Measurements from ENCODE around the gene ZNF329. TPM values are rescaled to one million over a fixed set of nuclear protein-coding genes. Genes with fewer than 3 reads are reported as not detected.

The ZNF329 gene
- total RNA-seq, 1 experiment from 2014 or later, result 1.7 TPM

- CTCF ChIA-PET, result interaction anchor here (1.0 kb wide), 1 partner anchor 36 kb away, joined by 3 read pairs; no protein-coding TSS in a partner anchor
- no peak within 1 kb of the TSS for H2AFZ ChIP-seq (ENCODE audit: low read depth, low read length, poor library complexity, severe bottlenecking)
- peaks cover 0 to 8% of the 10 kb centered on the region in 2 experiments; a peak in 1 of 4 replicates for H3K4me1 ChIP-seq (ENCODE audit: control insufficient read depth in 1 of 2, insufficient read depth in 2 of 2, low read length in 2 of 2)
- TF ChIP-seq CBX3 (IDR thresholded peaks at IDR 0.05; ENCODE audit: low read depth), result no peak; the same call in 1 of the 2 replicates
- no peak; the same call in 1 of the 2 replicates for TF ChIP-seq SP1 (IDR thresholded peaks at IDR 0.05; ENCODE audit: low read depth)
- no peak for TF ChIP-seq ATF3 (IDR thresholded peaks at IDR 0.05)
- 0 out of 2 replicates have a peak, but pooled peaks have one; percentile 37 for TF ChIP-seq EGR1 (IDR thresholded peaks at IDR 0.05; ENCODE audit: low read depth)
- peak; percentile 25; the same call in 1 of the 2 replicates for TF ChIP-seq SIN3A (IDR thresholded peaks at IDR 0.05; ENCODE audit: low read depth)
- peak; percentile 96 for TF ChIP-seq YY1 (IDR thresholded peaks at IDR 0.05; ENCODE audit: extremely low read depth, insufficient replicate concordance, low read depth, low read length)
- no peak for TF ChIP-seq EZH2phosphoT487 (IDR thresholded peaks at IDR 0.05; ENCODE audit: borderline replicate concordance)
- TF ChIP-seq ZBTB33 (IDR thresholded peaks at IDR 0.05; ENCODE audit: extremely low read depth, insufficient replicate concordance, low read length), result no peak
- peak; percentile 71; the same call in 1 of the 2 replicates for TF ChIP-seq MAX (IDR thresholded peaks at IDR 0.05)
- peak; percentile 17; the same call in 1 of the 2 replicates for TF ChIP-seq CEBPB (IDR thresholded peaks at IDR 0.05; ENCODE audit: low read depth)
- TF ChIP-seq ZFX (IDR thresholded peaks at IDR 0.05), result no peak
- TF ChIP-seq FOSL1 (IDR thresholded peaks at IDR 0.05; ENCODE audit: low read depth), result peak; percentile 60
- TF ChIP-seq REST (IDR thresholded peaks at IDR 0.05; ENCODE audit: low read depth), result no peak
- TF ChIP-seq POLR2A (IDR thresholded peaks at IDR 0.05; ENCODE audit: borderline replicate concordance, extremely low read depth, insufficient read depth, insufficient read length), result peak; percentile 36
- TF ChIP-seq ZNF274 (IDR thresholded peaks at IDR 0.05; ENCODE audit: low read depth, low read length), result no peak
- TF ChIP-seq ELF1 (IDR thresholded peaks at IDR 0.05; ENCODE audit: borderline replicate concordance, low read depth), result peak; percentile 34; the same call in 1 of the 2 replicates
- TF ChIP-seq EZH2 (IDR thresholded peaks at IDR 0.05), result no peak
Observed at GRCh38 chr19:58182989-58183816, 32.6 kb upstream of the ZNF329 start, which contains the start of gene ZNF274. Gene ZNF274 (plus strand): TSS chr19:58183061. CDS start chr19:58183966, 905 bp downstream.

More at GRCh38 chr19:58182989-58183816, 32.6 kb upstream of the ZNF329 start, which contains the start of gene ZNF274:
- peaks cover 19 to 25% of the 10 kb centered on the region in 2 experiments; a peak in 2 of 4 replicates for H3K9me3 ChIP-seq (ENCODE audit: control insufficient read depth in 1 of 2, insufficient read depth in 1 of 2, low read depth in 1 of 2, low read length in 2 of 2)
- intact Hi-C loops (cut with micrococcal nuclease), result no loop called here
- no peaks in the 10 kb centered on the region for H3K27me3 ChIP-seq (ENCODE audit: insufficient read depth, low read length)
- peak within 1 kb of the TSS; percentile 70 for H3K9ac ChIP-seq (ENCODE audit: low read length)
- H3K36me3 ChIP-seq (ENCODE audit: control insufficient read depth in 1 of 2, insufficient read depth in 2 of 2, low read length in 2 of 2), result no peaks in the 10 kb centered on the region
- H3K4me3 ChIP-seq (replicated peaks in 1 of 2; ENCODE audit: low read depth in 1 of 2, low read length in 2 of 2), result peak within 1 kb of the TSS; percentile 64 to 67
- H3K9me2 ChIP-seq (ENCODE audit: insufficient read depth), result no peaks in the 10 kb centered on the region
- POLR2A ChIA-PET, result interaction anchor here (0.6 to 1.5 kb wide), 4 partner anchors 10 to 180 kb away, joined by 3 to 5 read pairs (median 4); partner anchors contain the start of genes ZNF497 and ZNF8
- H3K79me2 ChIP-seq (ENCODE audit: insufficient read depth, low read length), result peaks cover 5% of the 10 kb centered on the region
- no peaks in the 10 kb centered on the region for H4K20me1 ChIP-seq (ENCODE audit: insufficient read depth)
- DNase-seq (ENCODE audit: low read depth, low spot score) (peak; percentile 73), ATAC-seq (peak; percentile 86)
- RAD21 ChIA-PET (ENCODE audit: low non-redundant PET in 1 of 2, low total read pairs in 2 of 2, uncharacterized antibody in 2 of 2, unreplicated experiment in 2 of 2), result interaction anchor here in 1 of 2 experiments (1.0 kb wide), 1 partner anchor 179 kb away, joined by 5 read pairs; the partner anchor contains the start of gene ZNF497
- H3K27ac ChIP-seq (ENCODE audit: low read depth, low read length), result peak within 1 kb of the TSS; percentile 94
- peak within 1 kb of the TSS; percentile 77 for H3K4me2 ChIP-seq (ENCODE audit: low read length)
- BruUV-seq (replicated peaks), result no TSS peak
